SU-DHL-6 (cell line): ENCODE results near the gene SCGB1D1.
"Not testable (repeated sequence)": the region's sequence is repeated elsewhere in the genome, so short reads cannot be mapped to it uniquely, and the experiment has no call there.

Source experiments
- CTCF ChIP-seq: fragments of 200-600 bp; sonication (generic); IDR thresholded peaks from one replicate; pipeline ENCODE4 v1.5.1; 2017; ENCODE audit warnings: antibody characterized with exemption, mild to moderate bottlenecking, low read length, moderate library complexity; ENCODE audit not compliant: insufficient read depth, poor library complexity, severe bottlenecking
- EZH2phosphoT487 ChIP-seq: fragments of 200-600 bp; sonication (generic), shearing (Covaris generic); conservative IDR thresholded peaks from 2 replicates; pipeline ENCODE4 v1.6.1; 2018; ENCODE audit warnings: mild to moderate bottlenecking, antibody characterized with exemption, low read length, moderate library complexity, mixed read lengths

GRCh38 chr11:62195010-62195409, 5.0 kb downstream of the SCGB1D1 start:
- TF ChIP-seq CTCF, EZH2phosphoT487: not testable (repeated sequence)
